HCT116 (cell line): Measurements from ENCODE around the gene MBNL2. TPM values are rescaled to one million over a fixed set of nuclear protein-coding genes. Genes with fewer than 3 reads are reported as not detected.

Experiments
- ATAC-seq: fragments of 200-7000 bp; cut with Tn5 transposase; 2 replicates; pipeline ENCODE4 v1.9.1; 2020; ENCODE audit warnings: mild to moderate bottlenecking, moderate library complexity
- BruUV-seq: library from RNA; stranded (reverse); fragments of 400-500 nt; replicated peaks from 2 replicates; lab custom pipeline; 2021; lab: Mats Ljungman, UMichigan
- CTCF ChIA-PET: fragments of 300-600 bp; sonication (Branson Sonifier 250); formaldehyde crosslinking; loops from one replicate; lab custom pipeline; 2021; ENCODE audit warnings: antibody characterized with exemption; lab: Charles Lee
- POLR2A ChIA-PET: fragments of 300-600, 350-600 bp; sonication (Branson Sonifier 250); formaldehyde crosslinking; loops from one replicate; lab custom pipeline; 2021; ENCODE audit warnings: antibody characterized with exemption; lab: Charles Lee
- RAD21 ChIA-PET, 2 experiments: fragments of 300-600 bp; sonication (Branson Sonifier 250); formaldehyde crosslinking; loops; one replicate each; lab custom pipeline; 2023; ENCODE audit warnings: low total read pairs in 2 of 2; ENCODE audit not compliant: uncharacterized antibody in 2 of 2, unreplicated experiment in 2 of 2, low non-redundant PET in 1 of 2; lab: Charles Lee
- DNase-seq: peaks from one replicate; pipeline ENCODE4 v3.0.0-alpha.2; 2010; ENCODE audit warnings: low read depth, low spot score
- H2AFZ ChIP-seq: fragments of 200-600 bp; shearing (Covaris generic), sonication (generic); 2 replicates; pipeline ENCODE4 v1.6.1; 2017; ENCODE audit warnings: low read depth, mixed run types, mixed read lengths, antibody characterized with exemption, low read length; ENCODE audit not compliant: poor library complexity, severe bottlenecking
- H3K27ac ChIP-seq: 2 replicates; pipeline ENCODE4 v1.5.1; 2012; ENCODE audit warnings: low read depth, low read length
- H3K27me3 ChIP-seq: fragments of 200-600 bp; sonication (generic); 2 replicates; pipeline ENCODE4 v1.6.1; 2016; ENCODE audit warnings: mixed run types, low read length, mixed read lengths; ENCODE audit not compliant: insufficient read depth
- H3K36me3 ChIP-seq, 2 experiments: fragments of 200-500 bp in 1 of 2; fragments of 200-600 bp in 1 of 2; sonication (Bioruptor generic) in 1 of 2; sonication (generic) in 1 of 2; 2 replicates each; pipeline versions ENCODE4 v1.5.1 to v1.6.1; 2014 to 2016; ENCODE audit warnings: low read length in 2 of 2, inconsistent platforms in 1 of 2, mixed read lengths in 1 of 2, mixed run types in 1 of 2; ENCODE audit not compliant: insufficient read depth in 2 of 2, control insufficient read depth in 1 of 2
- H3K4me1 ChIP-seq, 2 experiments: fragments of 200-600 bp in 1 of 2; sonication (generic) in 1 of 2; 2 replicates each; pipeline versions ENCODE4 v1.5.1 to v1.6.1; 2012 to 2017; ENCODE audit warnings: low read length in 2 of 2, inconsistent platforms in 1 of 2, mild to moderate bottlenecking in 1 of 2, mixed read lengths in 1 of 2, mixed run types in 1 of 2, moderate library complexity in 1 of 2; ENCODE audit not compliant: insufficient read depth in 2 of 2, control insufficient read depth in 1 of 2
- H3K4me2 ChIP-seq: fragments of 200-600 bp; sonication (generic); 2 replicates; pipeline ENCODE4 v1.6.1; 2017; ENCODE audit warnings: mixed run types, low read length, mixed read lengths
- H3K4me3 ChIP-seq, 2 experiments: fragments of 200-600 bp in 1 of 2; sonication (generic) in 1 of 2; replicated peaks in 1 of 2; 2 replicates each; pipeline ENCODE4 v1.5.1; 2011 to 2016; ENCODE audit warnings: low read length in 2 of 2, control low read depth in 1 of 2, low read depth in 1 of 2, mild to moderate bottlenecking in 1 of 2, mixed read lengths in 1 of 2, mixed run types in 1 of 2
- H3K79me2 ChIP-seq: fragments of 200-600 bp; sonication (generic); 2 replicates; pipeline ENCODE4 v1.6.1; 2017; ENCODE audit warnings: mild to moderate bottlenecking, mixed run types, low read length, moderate library complexity, mixed read lengths; ENCODE audit not compliant: insufficient read depth
- H3K9ac ChIP-seq: fragments of 200-600 bp; sonication (generic); 2 replicates; pipeline ENCODE4 v1.6.1; 2016; ENCODE audit warnings: low read length, mixed read lengths
- H3K9me2 ChIP-seq: fragments of 200-600 bp; sonication (generic), shearing (Covaris generic); 2 replicates; pipeline ENCODE4 v1.6.1; 2017; ENCODE audit warnings: mixed run types, mild to moderate bottlenecking, moderate library complexity; ENCODE audit not compliant: insufficient read depth
- H3K9me3 ChIP-seq, 2 experiments: fragments of 200-500 bp in 1 of 2; fragments of 200-600 bp in 1 of 2; sonication (Bioruptor generic) in 1 of 2; sonication (generic) in 1 of 2; 2 replicates each; pipeline ENCODE4 v1.6.1; 2014 to 2017; ENCODE audit warnings: low read length in 2 of 2, mixed read lengths in 2 of 2, inconsistent platforms in 1 of 2, low read depth in 1 of 2, mild to moderate bottlenecking in 1 of 2, mixed run types in 1 of 2, moderate library complexity in 1 of 2; ENCODE audit not compliant: control insufficient read depth in 1 of 2, insufficient read depth in 1 of 2
- H4K20me1 ChIP-seq: fragments of 200-600 bp; sonication (generic), shearing (Covaris generic); 2 replicates; pipeline ENCODE4 v1.6.1; 2017; ENCODE audit warnings: mixed run types, mild to moderate bottlenecking, moderate library complexity; ENCODE audit not compliant: insufficient read depth
- CTCF ChIP-seq, 3 experiments: fragments of 200-600 bp in 1 of 3; sonication (generic) in 1 of 3; IDR thresholded peaks in 2 of 3; conservative IDR thresholded peaks in 1 of 3; 2 replicates each; pipeline ENCODE4 v1.5.1; 2012 to 2017; ENCODE audit warnings: low read depth in 2 of 3, low read length in 2 of 3, antibody characterized with exemption in 1 of 3, borderline replicate concordance in 1 of 3, control low read depth in 1 of 3, mild to moderate bottlenecking in 1 of 3, mixed read lengths in 1 of 3, mixed run types in 1 of 3, moderate library complexity in 1 of 3; ENCODE audit not compliant: insufficient read depth in 1 of 3
- EGR1 ChIP-seq: IDR thresholded peaks from 2 replicates; pipeline ENCODE4 v1.6.1; 2012; ENCODE audit warnings: low read depth
- EZH2 ChIP-seq: fragments of 200-600 bp; sonication (generic); IDR thresholded peaks from 2 replicates; pipeline ENCODE4 v1.6.1; 2017; ENCODE audit warnings: antibody characterized with exemption, mixed run types
- EZH2phosphoT487 ChIP-seq: fragments of 200-600 bp; IDR thresholded peaks from 2 replicates; pipeline ENCODE4 v1.6.1; 2018; ENCODE audit warnings: antibody characterized with exemption, borderline replicate concordance
- FOSL1 ChIP-seq: IDR thresholded peaks from 2 replicates; pipeline ENCODE4 v1.6.1; 2012; ENCODE audit warnings: low read depth
- POLR2A ChIP-seq: IDR thresholded peaks from 2 replicates; pipeline ENCODE4 v1.7.0; 2011; ENCODE audit warnings: borderline replicate concordance; ENCODE audit not compliant: insufficient read depth, insufficient read length; ENCODE audit errors: extremely low read depth
- POLR2AphosphoS5 ChIP-seq: IDR thresholded peaks from 2 replicates; pipeline ENCODE4 v1.6.1; 2011; ENCODE audit warnings: mild to moderate bottlenecking, low read depth, low read length, moderate library complexity
- RAD21 ChIP-seq: IDR thresholded peaks from 2 replicates; pipeline ENCODE4 v1.6.1; 2012; ENCODE audit warnings: low read depth, mild to moderate bottlenecking
- SIN3A ChIP-seq: IDR thresholded peaks from 2 replicates; pipeline ENCODE4 v1.6.1; 2012; ENCODE audit warnings: low read depth
- SRF ChIP-seq: IDR thresholded peaks from 2 replicates; pipeline ENCODE4 v1.6.1; 2012; ENCODE audit warnings: low read depth
- TCF7L2 ChIP-seq: IDR thresholded peaks from 2 replicates; pipeline ENCODE4 v1.7.0; 2011; ENCODE audit warnings: borderline replicate concordance, inconsistent platforms; ENCODE audit not compliant: insufficient read depth, insufficient read length; ENCODE audit errors: extremely low read depth
- YY1 ChIP-seq: IDR thresholded peaks from 2 replicates; pipeline ENCODE4 v1.6.1; 2011; ENCODE audit warnings: low read length, low read depth, moderate library complexity, mild to moderate bottlenecking; ENCODE audit not compliant: insufficient replicate concordance; ENCODE audit errors: extremely low read depth
- ZNF274 ChIP-seq: fragments of 200-500 bp; sonication (Bioruptor generic); IDR thresholded peaks from 2 replicates; pipeline ENCODE4 v1.6.1; 2014; ENCODE audit warnings: mild to moderate bottlenecking, low read depth, low read length, inconsistent platforms
- intact Hi-C: fragments of 100-400 bp; cut with micrococcal nuclease; formaldehyde crosslinking; loops from 2 replicates; pipeline ENCODE4 v1.10.0; 2022
- total RNA-seq: library from RNA; stranded (reverse); gene quantifications from one replicate; pipeline ENCODE4 v1.2.1, GENCODE V29; 2021; ENCODE audit not compliant: unreplicated experiment
- TF ChIP-seq, protein P1 (sequence below): IDR thresholded peaks from 2 replicates; pipeline ENCODE4 v1.6.1; 2012

MBNL2 gene
- total RNA-seq, 1 experiment from 2014 or later, result 73.9 TPM

DNA sequence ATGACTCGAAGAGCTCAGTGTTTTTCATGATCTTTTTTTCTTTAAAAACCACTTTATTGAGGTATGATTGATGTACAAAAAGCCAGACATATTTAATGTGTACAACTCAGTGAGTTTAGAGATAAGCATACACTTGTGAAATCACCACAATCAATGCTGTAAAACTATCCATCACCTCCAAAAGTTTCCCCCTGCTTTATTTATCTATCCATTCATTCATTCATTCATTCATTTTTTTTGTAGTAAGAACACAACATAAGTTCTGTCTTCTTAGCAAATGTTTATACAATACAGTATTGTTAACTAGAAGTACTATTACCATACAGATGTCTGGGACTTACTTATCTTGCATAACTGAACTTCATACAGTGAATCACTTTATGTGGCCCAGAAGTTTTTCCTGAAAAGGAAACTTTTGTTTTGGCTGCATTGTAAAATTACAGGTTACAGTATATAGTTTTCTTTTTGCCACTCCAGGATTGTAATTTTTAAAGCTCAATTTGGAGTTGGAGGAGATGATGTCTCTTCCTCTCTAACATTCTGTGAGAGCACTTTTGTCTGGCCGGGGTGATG lies 218.6 kb downstream of the MBNL2 start:
- Histone ChIP-seq H3K79me2 (peaks cover 14% of the 10 kb centered on the region), H3K27me3 (no peaks in the 10 kb centered on the region)
- CTCF ChIA-PET, result no interaction called here

GRCh38 chr13:97441368-97441767 lies 219.2 kb downstream of the MBNL2 start:
- H3K4me3 ChIP-seq, result no peak overlapping the region
- ChIA-PET RAD21 (no interaction called here), POLR2A (no interaction called here), CTCF (no interaction called here)
- H3K36me3 ChIP-seq, result no peaks in the 10 kb centered on the region
- H3K79me2 ChIP-seq, result peaks cover 13% of the 10 kb centered on the region
- no peak overlapping the region for H3K27ac ChIP-seq
- BruUV-seq, result no TSS peak
- no peaks in the 10 kb centered on the region for H3K9me3 ChIP-seq
- TF ChIP-seq FOSL1 (no peak), EZH2phosphoT487 (no peak), EGR1 (no peak), EZH2 (no peak), TCF7L2 (no peak), SIN3A (no peak), ZNF274 (no peak), RAD21 (no peak), POLR2AphosphoS5 (no peak), SRF (no peak), CTCF (IDR thresholded peaks at IDR 0.05 in 2 of 3, conservative IDR thresholded peaks at IDR 0.05 in 1 of 3; ENCODE audit: borderline replicate concordance in 1 of 3, insufficient read depth in 1 of 3, low read depth in 2 of 3, low read length in 2 of 3) (no peak)
- TF ChIP-seq, protein P1, sequence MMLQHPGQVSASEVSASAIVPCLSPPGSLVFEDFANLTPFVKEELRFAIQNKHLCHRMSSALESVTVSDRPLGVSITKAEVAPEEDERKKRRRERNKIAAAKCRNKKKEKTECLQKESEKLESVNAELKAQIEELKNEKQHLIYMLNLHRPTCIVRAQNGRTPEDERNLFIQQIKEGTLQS, result no peak
- no peak overlapping the region for H2AFZ ChIP-seq
- no peak overlapping the region for H3K4me2 ChIP-seq
- no peak overlapping the region for H3K9ac ChIP-seq
- DNase-seq, result no peak
- H3K4me1 ChIP-seq, result no peaks in the 10 kb centered on the region
- ATAC-seq, result no peak
- no peaks in the 10 kb centered on the region for H3K9me2 ChIP-seq
- intact Hi-C loops, result no loop called here
- H4K20me1 ChIP-seq, result no peaks in the 10 kb centered on the region
- no peaks in the 10 kb centered on the region for H3K27me3 ChIP-seq

More for the DNA sequence above, 218.6 kb downstream of the MBNL2 start:
- Histone ChIP-seq H3K9ac (no peak overlapping the region), H3K36me3 (no peaks in the 10 kb centered on the region), H3K4me1 (peaks cover 0 to under 1% of the 10 kb centered on the region in 2 experiments; a peak in 1 of 4 replicates), H2AFZ (no peak overlapping the region), H3K4me3 (no peak overlapping the region), H3K4me2 (no peak overlapping the region), H4K20me1 (no peaks in the 10 kb centered on the region), H3K9me3 (no peaks in the 10 kb centered on the region), H3K9me2 (no peaks in the 10 kb centered on the region), H3K27ac (no peak overlapping the region)
- no TSS peak for BruUV-seq
- DNase-seq (no peak), ATAC-seq (no peak)
- intact Hi-C loops, result no loop called here
- TF ChIP-seq ZNF274, result no peak
- TF ChIP-seq FOSL1, result no peak
- TF ChIP-seq YY1, result no peak
- no peak for TF ChIP-seq EGR1
- no peak for TF ChIP-seq RAD21
- TF ChIP-seq POLR2A, result no peak
- POLR2A ChIA-PET, result no interaction called here
- RAD21 ChIA-PET, result no interaction called here
